ENCODE results near the gene ATF2.

DNA sequence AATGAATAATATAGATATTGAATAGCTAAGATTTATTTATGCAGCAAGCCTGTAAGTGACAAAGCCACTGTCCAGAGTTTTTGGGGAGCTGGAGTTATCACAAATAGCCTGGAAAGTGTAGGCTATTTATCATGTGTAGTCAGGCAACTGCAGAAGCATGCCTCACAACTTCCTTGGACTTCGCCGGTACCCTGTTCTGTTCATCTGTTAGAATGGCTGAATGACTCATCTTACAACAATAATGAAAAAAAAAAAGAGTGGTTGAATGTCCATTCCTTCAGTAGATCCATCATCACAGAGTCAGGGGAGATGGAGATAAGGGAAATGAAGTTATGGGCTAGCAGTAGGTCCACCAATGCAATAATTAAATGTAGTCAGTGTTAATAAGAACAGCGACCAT, 37.5 kb upstream of the ATF2 start:
- TF ChIP-seq, protein P1, sequence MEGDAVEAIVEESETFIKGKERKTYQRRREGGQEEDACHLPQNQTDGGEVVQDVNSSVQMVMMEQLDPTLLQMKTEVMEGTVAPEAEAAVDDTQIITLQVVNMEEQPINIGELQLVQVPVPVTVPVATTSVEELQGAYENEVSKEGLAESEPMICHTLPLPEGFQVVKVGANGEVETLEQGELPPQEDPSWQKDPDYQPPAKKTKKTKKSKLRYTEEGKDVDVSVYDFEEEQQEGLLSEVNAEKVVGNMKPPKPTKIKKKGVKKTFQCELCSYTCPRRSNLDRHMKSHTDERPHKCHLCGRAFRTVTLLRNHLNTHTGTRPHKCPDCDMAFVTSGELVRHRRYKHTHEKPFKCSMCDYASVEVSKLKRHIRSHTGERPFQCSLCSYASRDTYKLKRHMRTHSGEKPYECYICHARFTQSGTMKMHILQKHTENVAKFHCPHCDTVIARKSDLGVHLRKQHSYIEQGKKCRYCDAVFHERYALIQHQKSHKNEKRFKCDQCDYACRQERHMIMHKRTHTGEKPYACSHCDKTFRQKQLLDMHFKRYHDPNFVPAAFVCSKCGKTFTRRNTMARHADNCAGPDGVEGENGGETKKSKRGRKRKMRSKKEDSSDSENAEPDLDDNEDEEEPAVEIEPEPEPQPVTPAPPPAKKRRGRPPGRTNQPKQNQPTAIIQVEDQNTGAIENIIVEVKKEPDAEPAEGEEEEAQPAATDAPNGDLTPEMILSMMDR (IDR thresholded peaks at IDR 0.05) = no peak
- TF ChIP-seq POLR2A (IDR thresholded peaks at IDR 0.05) = no peak

All from sigmoid colon (tissue), 3 donors.